ENCODE measurements around the gene KHDRBS2. TPM values are rescaled to one million over a fixed set of nuclear protein-coding genes. Genes with fewer than 3 reads are reported as not detected.

KHDRBS2 gene
- 1.7 TPM for total RNA-seq

GRCh38 chr6:62285612-62286469, at the start of gene KHDRBS2:
TSS of gene KHDRBS2 (minus strand) at chr6:62286225.
- no peak within 1 kb of the TSS for H3K27ac ChIP-seq

GRCh38 chr6:62328607-62329006, 42.6 kb upstream of the KHDRBS2 start:
- Histone ChIP-seq H3K4me3 (no peak overlapping the region), H3K27ac (no peak overlapping the region), H3K36me3 (no peaks in the 10 kb centered on the region), H3K9me3 (no peaks in the 10 kb centered on the region), H3K4me1 (no peaks in the 10 kb centered on the region), H3K27me3 (no peaks in the 10 kb centered on the region)
- TF ChIP-seq POLR2A (IDR thresholded peaks at IDR 0.05) (no peak), POLR2AphosphoS5 (IDR thresholded peaks at IDR 0.05; ENCODE audit: insufficient read depth in 1 of 2, low read depth in 1 of 2) (no peak), CTCF (IDR thresholded peaks at IDR 0.05) (no peak)
- no peak for DNase-seq (ENCODE audit: extremely low spot score in 2 of 2)
- intact Hi-C loops (cut with DNase I) = no loop called here

More at GRCh38 chr6:62285612-62286469, at the start of gene KHDRBS2:
- Histone ChIP-seq H3K4me1 (no peaks in the 10 kb centered on the region), H3K27me3 (no peaks in the 10 kb centered on the region), H3K9me3 (no peaks in the 10 kb centered on the region), H3K36me3 (no peaks in the 10 kb centered on the region), H3K4me3 (peak within 1 kb of the TSS; percentile 18 to 24)
- intact Hi-C loops (cut with DNase I) = no loop called here
- no peak for DNase-seq (ENCODE audit: extremely low spot score in 2 of 2)
- no peak for TF ChIP-seq CTCF (IDR thresholded peaks at IDR 0.05)
- no peak for TF ChIP-seq POLR2AphosphoS5 (IDR thresholded peaks at IDR 0.05; ENCODE audit: insufficient read depth in 1 of 2, low read depth in 1 of 2)
- TF ChIP-seq POLR2A (IDR thresholded peaks at IDR 0.05) = no peak

GRCh38 chr6:62324834-62325233, 38.8 kb upstream of the KHDRBS2 start:
- Histone ChIP-seq H3K4me1 (no peaks in the 10 kb centered on the region), H3K36me3 (no peaks in the 10 kb centered on the region), H3K27me3 (no peaks in the 10 kb centered on the region), H3K27ac (no peak overlapping the region), H3K9me3 (no peaks in the 10 kb centered on the region), H3K4me3 (no peak overlapping the region)
- intact Hi-C loops (cut with DNase I) = no loop called here
- DNase-seq (ENCODE audit: extremely low spot score in 2 of 2) = no peak
- TF ChIP-seq CTCF (IDR thresholded peaks at IDR 0.05) = no peak
- no peak for TF ChIP-seq POLR2AphosphoS5 (IDR thresholded peaks at IDR 0.05; ENCODE audit: insufficient read depth in 1 of 2, low read depth in 1 of 2)
- TF ChIP-seq POLR2A (IDR thresholded peaks at IDR 0.05) = no peak

- TF ChIP-seq POLR2A (IDR thresholded peaks at IDR 0.05) = no peak
- TF ChIP-seq CTCF (IDR thresholded peaks at IDR 0.05) = no peak
- no peak for TF ChIP-seq POLR2AphosphoS5 (IDR thresholded peaks at IDR 0.05; ENCODE audit: insufficient read depth in 1 of 2, low read depth in 1 of 2)
- Histone ChIP-seq H3K4me3 (no peak overlapping the region), H3K9me3 (no peaks in the 10 kb centered on the region), H3K27ac (no peak overlapping the region), H3K36me3 (no peaks in the 10 kb centered on the region), H3K27me3 (no peaks in the 10 kb centered on the region), H3K4me1 (no peaks in the 10 kb centered on the region)
- intact Hi-C loops (cut with DNase I) = no loop called here
- no peak for DNase-seq (ENCODE audit: extremely low spot score in 2 of 2)
Measured at GRCh38 chr6:62323818-62324431, 37.9 kb upstream of the KHDRBS2 start.
